Liver (tissue), 9 donors: ENCODE measurements around the gene TUT4. TPM values are rescaled to one million over a fixed set of nuclear protein-coding genes. Genes with fewer than 3 reads are reported as not detected.

Source experiments
- DNase-seq: peaks from one replicate; pipeline ENCODE4 v3.0.0-alpha.2; 2017; ENCODE audit warnings: low spot score
- H3K27ac ChIP-seq, 2 donors: one replicate each; pipeline ENCODE4 v1.7.0; 2013; ENCODE audit warnings: inconsistent platforms in 2 of 2, low read length in 2 of 2, control low read depth in 1 of 2, low read depth in 1 of 2, mild to moderate bottlenecking in 1 of 2
- H3K27me3 ChIP-seq, 4 donors: one replicate each; pipeline versions ENCODE4 v1.6.1 to v1.7.0; 2013; ENCODE audit warnings: low read length in 3 of 4, inconsistent platforms in 1 of 4, mild to moderate bottlenecking in 1 of 4, moderate library complexity in 1 of 4; ENCODE audit not compliant: control insufficient read depth in 4 of 4, insufficient read depth in 4 of 4
- H3K36me3 ChIP-seq, 4 donors: one replicate each; pipeline versions ENCODE4 v1.6.1 to v1.7.0; 2013; ENCODE audit warnings: low read length in 3 of 4, mild to moderate bottlenecking in 3 of 4, low read depth in 1 of 4, moderate library complexity in 1 of 4; ENCODE audit not compliant: control insufficient read depth in 4 of 4, insufficient read depth in 3 of 4
- H3K4me1 ChIP-seq, 4 donors: one replicate each; pipeline versions ENCODE4 v1.6.1 to v1.7.0; 2013; ENCODE audit warnings: low read length in 3 of 4, mild to moderate bottlenecking in 3 of 4, moderate library complexity in 1 of 4; ENCODE audit not compliant: control insufficient read depth in 4 of 4, insufficient read depth in 4 of 4
- H3K4me3 ChIP-seq, 3 donors: one replicate each; pipeline versions ENCODE4 v1.6.1 to v1.7.0; 2013; ENCODE audit warnings: low read length in 3 of 3, control low read depth in 1 of 3, low read depth in 1 of 3, mild to moderate bottlenecking in 1 of 3
- H3K9ac ChIP-seq, 2 donors: one replicate each; pipeline ENCODE4 v1.7.0; 2013; ENCODE audit warnings: low read length in 2 of 2, mild to moderate bottlenecking in 2 of 2, moderate library complexity in 2 of 2, control low read depth in 1 of 2, low read depth in 1 of 2
- H3K9me3 ChIP-seq, 4 donors: one replicate each; pipeline versions ENCODE4 v1.6.1 to v1.7.0; 2013; ENCODE audit warnings: low read length in 3 of 4; ENCODE audit not compliant: control insufficient read depth in 4 of 4
- FOXA1 ChIP-seq: IDR thresholded peaks from 2 replicates; pipeline ENCODE4 v1.6.1; 2016; ENCODE audit warnings: antibody characterized with exemption
- GABPA ChIP-seq, 2 donors: IDR thresholded peaks in 1 of 2; conservative IDR thresholded peaks in 1 of 2; 2 replicates each; pipeline ENCODE4 v1.6.1; 2016; ENCODE audit warnings: antibody characterized with exemption in 2 of 2, mild to moderate bottlenecking in 1 of 2, moderate library complexity in 1 of 2
- HNF4A ChIP-seq, 2 donors: conservative IDR thresholded peaks; 2 replicates each; pipeline ENCODE4 v1.6.1; 2016; ENCODE audit warnings: antibody characterized with exemption in 2 of 2, mild to moderate bottlenecking in 2 of 2
- HNF4G ChIP-seq: IDR thresholded peaks from 2 replicates; pipeline ENCODE4 v1.6.1; 2016; ENCODE audit warnings: antibody characterized with exemption
- JUND ChIP-seq, 2 donors: IDR thresholded peaks; 2 replicates each; pipeline ENCODE4 v1.6.1; 2016; ENCODE audit warnings: antibody characterized with exemption in 2 of 2
- NR2F2 ChIP-seq: IDR thresholded peaks from 2 replicates; pipeline ENCODE4 v1.6.1; 2016; ENCODE audit warnings: antibody characterized with exemption
- RXRA ChIP-seq, 2 donors: IDR thresholded peaks; 2 replicates each; pipeline ENCODE4 v1.6.1; 2017 to 2018; ENCODE audit warnings: antibody characterized with exemption in 2 of 2, mild to moderate bottlenecking in 1 of 2
- SP1 ChIP-seq: IDR thresholded peaks from 2 replicates; pipeline ENCODE4 v1.6.1; 2018; ENCODE audit warnings: antibody characterized with exemption, mild to moderate bottlenecking
- YY1 ChIP-seq: IDR thresholded peaks from 2 replicates; pipeline ENCODE4 v1.6.1; 2016; ENCODE audit warnings: antibody characterized with exemption, mild to moderate bottlenecking
- WGBS: extraction: QIAGEN DNeasy Blood & Tissue Kit; methylation state at CpG from one replicate; pipeline ENCODE4 v1.1.7; 2013; 5-methylcytosine and 5-hydroxymethylcytosine counted together
- polyA plus RNA-seq, 2 donors: library from polyadenylated mRNA; stranded (reverse) in 1 of 2; unstranded in 1 of 2; fragments of 200-250 nt in 1 of 2; fragments of >200 nt in 1 of 2; fragmentation: Nextera tagmentation in 1 of 2; extraction: Ambion mirVana in 1 of 2; gene quantifications; one replicate each; pipeline versions ENCODE4 v1.2.1 to v1.2.3, GENCODE V29; 2013 to 2015
- total RNA-seq, 2 donors: library from RNA; depleted of rRNA; stranded (reverse); fragments of >200 nt; gene quantifications; one replicate each; pipeline ENCODE4 v1.2.3, GENCODE V29; 2014
- TF ChIP-seq, protein P1 (sequence below): IDR thresholded peaks from 2 replicates; pipeline ENCODE4 v1.6.1; 2016; ENCODE audit warnings: antibody characterized with exemption
- TF ChIP-seq, protein P2 (sequence below): IDR thresholded peaks from 2 replicates; pipeline ENCODE4 v1.6.1; 2016; ENCODE audit warnings: antibody characterized with exemption
- TF ChIP-seq, protein P3 (sequence below): fragments of 150-350 bp; IDR thresholded peaks from 2 replicates; pipeline ENCODE4 v1.5.1; 2017; ENCODE audit warnings: improper control_type of control experiment, low read depth, low read length; ENCODE audit not compliant: missing input control
- donor health status: healthy.
- donor health status: healthy.
- donor health status: healthy.
- donor health status: healthy.
- donor health status: healthy.

TUT4 gene
- total and polyA plus RNA-seq, 4 donors = 12.2 to 28.0 (median 24.0) TPM

DNA sequence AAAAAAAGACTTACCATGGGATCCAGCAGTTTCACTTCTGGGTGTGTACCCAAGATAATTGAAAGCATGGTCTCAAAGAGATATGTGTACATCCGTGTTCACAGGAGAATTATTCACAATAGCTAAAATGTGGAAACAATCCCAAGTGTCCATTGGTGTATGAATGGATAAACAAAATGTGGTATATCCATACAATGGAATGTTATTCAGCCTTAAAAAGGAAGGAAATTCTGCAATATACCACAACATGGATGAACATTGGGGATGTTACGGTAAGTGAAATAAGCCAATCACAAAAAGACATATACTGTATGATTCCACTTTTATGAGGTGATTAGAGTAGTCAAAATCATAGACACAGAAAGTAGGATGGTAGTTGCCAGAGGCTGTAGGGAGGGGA, 7.0 kb upstream of the TUT4 start:
- Histone ChIP-seq H3K36me3 (no peaks in the 10 kb centered on the region), H3K4me1 (no peaks in the 10 kb centered on the region), H3K9ac (no peak overlapping the region), H3K27ac (no peak overlapping the region), H3K4me3 (no peak overlapping the region), H3K9me3 (no peaks in the 10 kb centered on the region), H3K27me3 (no peaks in the 10 kb centered on the region)
- no peak for DNase-seq
- WGBS = 92% methylated on average over 2 of the region's 2 CpGs
- TF ChIP-seq SP1 (no peak), GABPA (IDR thresholded peaks at IDR 0.05 in 1 of 2, conservative IDR thresholded peaks at IDR 0.05 in 1 of 2) (no peak), JUND (IDR thresholded peaks at IDR 0.05) (no peak)
- TF ChIP-seq, protein P1, sequence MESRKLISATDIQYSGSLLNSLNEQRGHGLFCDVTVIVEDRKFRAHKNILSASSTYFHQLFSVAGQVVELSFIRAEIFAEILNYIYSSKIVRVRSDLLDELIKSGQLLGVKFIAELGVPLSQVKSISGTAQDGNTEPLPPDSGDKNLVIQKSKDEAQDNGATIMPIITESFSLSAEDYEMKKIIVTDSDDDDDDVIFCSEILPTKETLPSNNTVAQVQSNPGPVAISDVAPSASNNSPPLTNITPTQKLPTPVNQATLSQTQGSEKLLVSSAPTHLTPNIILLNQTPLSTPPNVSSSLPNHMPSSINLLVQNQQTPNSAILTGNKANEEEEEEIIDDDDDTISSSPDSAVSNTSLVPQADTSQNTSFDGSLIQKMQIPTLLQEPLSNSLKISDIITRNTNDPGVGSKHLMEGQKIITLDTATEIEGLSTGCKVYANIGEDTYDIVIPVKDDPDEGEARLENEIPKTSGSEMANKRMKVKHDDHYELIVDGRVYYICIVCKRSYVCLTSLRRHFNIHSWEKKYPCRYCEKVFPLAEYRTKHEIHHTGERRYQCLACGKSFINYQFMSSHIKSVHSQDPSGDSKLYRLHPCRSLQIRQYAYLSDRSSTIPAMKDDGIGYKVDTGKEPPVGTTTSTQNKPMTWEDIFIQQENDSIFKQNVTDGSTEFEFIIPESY = no peak

DNA sequence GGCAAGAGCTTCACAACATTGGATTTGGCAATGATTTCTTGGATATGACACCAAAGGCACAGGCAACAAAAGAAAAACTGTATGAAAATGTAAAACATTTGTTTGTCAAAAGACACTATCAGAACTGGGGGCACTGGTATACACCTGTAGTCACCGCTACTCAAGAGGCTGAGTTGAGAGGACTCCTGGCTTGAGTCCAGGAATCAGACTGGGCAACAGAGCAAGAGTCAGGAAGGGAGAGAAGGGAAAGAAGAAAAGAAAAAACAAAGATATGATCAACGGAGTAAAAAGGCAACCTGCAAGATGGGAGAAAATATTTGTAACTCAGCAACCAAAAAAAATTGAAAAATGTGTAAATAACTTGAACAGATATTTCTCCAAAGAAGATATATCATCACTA, 6.0 kb upstream of the TUT4 start:
- DNase-seq = no peak
- Histone ChIP-seq H3K9me3 (no peaks in the 10 kb centered on the region), H3K9ac (no peak overlapping the region), H3K4me3 (no peak overlapping the region), H3K27me3 (no peaks in the 10 kb centered on the region), H3K27ac (no peak overlapping the region), H3K36me3 (no peaks in the 10 kb centered on the region), H3K4me1 (peaks cover 0 to 1% (median 0%) of the 10 kb centered on the region in 4 donors)
- 89% methylated on average over 2 of the region's 2 CpGs for WGBS
- TF ChIP-seq HNF4G (no peak), NR2F2 (no peak), JUND (IDR thresholded peaks at IDR 0.05) (no peak), HNF4A (conservative IDR thresholded peaks at IDR 0.05) (no peak), YY1 (no peak), RXRA (IDR thresholded peaks at IDR 0.05) (no peak), FOXA1 (no peak)
- TF ChIP-seq, protein P2, sequence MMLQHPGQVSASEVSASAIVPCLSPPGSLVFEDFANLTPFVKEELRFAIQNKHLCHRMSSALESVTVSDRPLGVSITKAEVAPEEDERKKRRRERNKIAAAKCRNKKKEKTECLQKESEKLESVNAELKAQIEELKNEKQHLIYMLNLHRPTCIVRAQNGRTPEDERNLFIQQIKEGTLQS = no peak
- TF ChIP-seq, protein P3, sequence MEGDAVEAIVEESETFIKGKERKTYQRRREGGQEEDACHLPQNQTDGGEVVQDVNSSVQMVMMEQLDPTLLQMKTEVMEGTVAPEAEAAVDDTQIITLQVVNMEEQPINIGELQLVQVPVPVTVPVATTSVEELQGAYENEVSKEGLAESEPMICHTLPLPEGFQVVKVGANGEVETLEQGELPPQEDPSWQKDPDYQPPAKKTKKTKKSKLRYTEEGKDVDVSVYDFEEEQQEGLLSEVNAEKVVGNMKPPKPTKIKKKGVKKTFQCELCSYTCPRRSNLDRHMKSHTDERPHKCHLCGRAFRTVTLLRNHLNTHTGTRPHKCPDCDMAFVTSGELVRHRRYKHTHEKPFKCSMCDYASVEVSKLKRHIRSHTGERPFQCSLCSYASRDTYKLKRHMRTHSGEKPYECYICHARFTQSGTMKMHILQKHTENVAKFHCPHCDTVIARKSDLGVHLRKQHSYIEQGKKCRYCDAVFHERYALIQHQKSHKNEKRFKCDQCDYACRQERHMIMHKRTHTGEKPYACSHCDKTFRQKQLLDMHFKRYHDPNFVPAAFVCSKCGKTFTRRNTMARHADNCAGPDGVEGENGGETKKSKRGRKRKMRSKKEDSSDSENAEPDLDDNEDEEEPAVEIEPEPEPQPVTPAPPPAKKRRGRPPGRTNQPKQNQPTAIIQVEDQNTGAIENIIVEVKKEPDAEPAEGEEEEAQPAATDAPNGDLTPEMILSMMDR = no peak
- TF ChIP-seq, protein P1 = no peak
